ENCODE measurements around the gene RAET1G. TPM values are rescaled to one million over a fixed set of nuclear protein-coding genes. Genes with fewer than 3 reads are reported as not detected.

Gene RAET1G
- total RNA-seq, 2 experiments from 2014 or later = not detected

DNA sequence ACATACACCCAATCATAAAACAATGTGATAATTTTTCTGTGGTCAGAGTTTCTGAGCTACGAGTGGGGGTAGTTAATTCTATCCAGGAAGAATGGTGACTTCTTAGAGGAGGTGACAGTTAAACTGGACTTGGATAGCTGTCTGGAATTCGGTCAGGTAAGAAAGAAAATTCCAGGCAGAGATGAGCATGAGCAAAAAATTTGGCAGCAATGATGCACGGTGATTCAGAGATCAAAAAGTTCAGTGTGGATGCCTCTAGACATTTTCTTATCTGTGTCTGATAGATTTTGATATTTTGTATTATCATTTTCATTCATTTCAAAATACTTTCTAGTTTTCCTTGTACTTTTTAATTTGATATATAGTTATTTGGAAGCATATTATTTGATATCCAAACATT lies 37.0 kb downstream of the RAET1G start:
- no peak overlapping the region for H3K27ac Mint-ChIP-seq
- intact Hi-C loops (cut with micrococcal nuclease) = no loop called here

DNA sequence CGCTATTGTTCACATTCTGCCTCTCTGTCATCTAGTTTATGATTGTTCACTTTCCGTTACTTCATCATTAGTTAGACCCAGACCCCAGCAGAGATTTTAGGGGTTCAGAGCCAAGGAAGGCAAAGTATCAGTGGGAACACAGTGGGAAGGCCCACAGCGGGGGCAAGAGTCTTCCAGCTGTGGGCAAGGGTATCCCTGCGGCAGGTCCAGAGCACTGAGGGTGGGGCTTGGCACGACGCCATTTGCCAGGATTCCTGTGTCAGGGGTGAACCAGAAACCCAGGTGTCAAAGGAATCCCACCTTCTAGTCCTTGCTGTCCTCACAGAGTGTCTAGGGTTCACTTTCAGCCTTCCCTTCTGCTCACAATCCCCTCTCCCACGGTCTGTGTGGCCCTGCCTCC lies 38.3 kb downstream of the RAET1G start:
- Mint-ChIP-seq H3K9me3 (no peaks in the 10 kb centered on the region), H3K27me3 (peaks cover 5% of the 10 kb centered on the region), H3K27ac (no peak overlapping the region), H3K4me3 (no peak overlapping the region), H3K4me1 (ENCODE audit: low read depth) (no peaks in the 10 kb centered on the region), H3K36me3 (ENCODE audit: low read depth) (no peaks in the 10 kb centered on the region)
- ChIA-PET POLR2A (no interaction called here), CTCF (interaction anchor here (1.6 kb wide), 1 partner anchor 19 kb away, joined by 3 read pairs; no protein-coding TSS in a partner anchor)
- TF ChIP-seq, protein P1, sequence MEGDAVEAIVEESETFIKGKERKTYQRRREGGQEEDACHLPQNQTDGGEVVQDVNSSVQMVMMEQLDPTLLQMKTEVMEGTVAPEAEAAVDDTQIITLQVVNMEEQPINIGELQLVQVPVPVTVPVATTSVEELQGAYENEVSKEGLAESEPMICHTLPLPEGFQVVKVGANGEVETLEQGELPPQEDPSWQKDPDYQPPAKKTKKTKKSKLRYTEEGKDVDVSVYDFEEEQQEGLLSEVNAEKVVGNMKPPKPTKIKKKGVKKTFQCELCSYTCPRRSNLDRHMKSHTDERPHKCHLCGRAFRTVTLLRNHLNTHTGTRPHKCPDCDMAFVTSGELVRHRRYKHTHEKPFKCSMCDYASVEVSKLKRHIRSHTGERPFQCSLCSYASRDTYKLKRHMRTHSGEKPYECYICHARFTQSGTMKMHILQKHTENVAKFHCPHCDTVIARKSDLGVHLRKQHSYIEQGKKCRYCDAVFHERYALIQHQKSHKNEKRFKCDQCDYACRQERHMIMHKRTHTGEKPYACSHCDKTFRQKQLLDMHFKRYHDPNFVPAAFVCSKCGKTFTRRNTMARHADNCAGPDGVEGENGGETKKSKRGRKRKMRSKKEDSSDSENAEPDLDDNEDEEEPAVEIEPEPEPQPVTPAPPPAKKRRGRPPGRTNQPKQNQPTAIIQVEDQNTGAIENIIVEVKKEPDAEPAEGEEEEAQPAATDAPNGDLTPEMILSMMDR (IDR thresholded peaks at IDR 0.05) = no peak
- no peak for ATAC-seq
- intact Hi-C loops (cut with micrococcal nuclease) = no loop called here
- no peak for DNase-seq

More for the DNA sequence above, 37.0 kb downstream of the RAET1G start:
- Mint-ChIP-seq H3K36me3 (ENCODE audit: low read depth) (no peaks in the 10 kb centered on the region), H3K27me3 (peaks cover 4% of the 10 kb centered on the region), H3K9me3 (no peaks in the 10 kb centered on the region), H3K4me1 (ENCODE audit: low read depth) (no peaks in the 10 kb centered on the region), H3K4me3 (no peak overlapping the region)
- ChIA-PET CTCF (interaction anchor here (1.0 to 1.6 kb wide), 2 partner anchors 9 to 20 kb away, joined by 3 to 4 read pairs; no protein-coding TSS in a partner anchor), POLR2A (no interaction called here)
- ATAC-seq = no peak
- TF ChIP-seq, protein P1 (IDR thresholded peaks at IDR 0.05) = no peak
- DNase-seq = no peak

DNA sequence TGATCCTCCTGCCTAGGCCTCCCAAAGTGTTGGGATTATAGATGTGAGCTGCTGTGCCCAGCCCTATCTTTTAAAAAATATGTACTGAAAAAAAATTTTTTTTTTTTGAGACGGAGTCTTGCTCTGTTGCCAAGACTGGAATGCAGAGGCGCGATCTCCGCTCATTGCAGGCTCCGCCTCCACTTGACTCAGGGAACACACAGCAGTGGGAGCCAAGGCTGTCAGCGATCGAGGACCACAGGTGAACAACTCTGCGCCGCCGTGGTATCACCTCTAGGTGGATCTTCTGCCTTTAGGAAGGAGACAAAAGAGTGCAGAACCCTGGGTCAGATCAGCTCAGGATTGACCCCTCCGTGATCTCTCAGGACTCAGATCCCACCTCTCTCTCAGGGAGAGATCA lies 38.7 kb downstream of the RAET1G start:
- TF ChIP-seq, protein P1 (IDR thresholded peaks at IDR 0.05) = no peak
- POLR2A ChIA-PET = no interaction called here
- ATAC-seq (no peak), DNase-seq (no peak)
- no peak overlapping the region for H3K4me3 Mint-ChIP-seq
- intact Hi-C loops (cut with micrococcal nuclease) = no loop called here
- H3K9me3 Mint-ChIP-seq = no peaks in the 10 kb centered on the region
- no peaks in the 10 kb centered on the region for H3K4me1 Mint-ChIP-seq (ENCODE audit: low read depth)
- CTCF ChIA-PET = no interaction called here
- peaks cover 6% of the 10 kb centered on the region for H3K27me3 Mint-ChIP-seq
- no peaks in the 10 kb centered on the region for H3K36me3 Mint-ChIP-seq (ENCODE audit: low read depth)
- H3K27ac Mint-ChIP-seq = no peak overlapping the region

DNA sequence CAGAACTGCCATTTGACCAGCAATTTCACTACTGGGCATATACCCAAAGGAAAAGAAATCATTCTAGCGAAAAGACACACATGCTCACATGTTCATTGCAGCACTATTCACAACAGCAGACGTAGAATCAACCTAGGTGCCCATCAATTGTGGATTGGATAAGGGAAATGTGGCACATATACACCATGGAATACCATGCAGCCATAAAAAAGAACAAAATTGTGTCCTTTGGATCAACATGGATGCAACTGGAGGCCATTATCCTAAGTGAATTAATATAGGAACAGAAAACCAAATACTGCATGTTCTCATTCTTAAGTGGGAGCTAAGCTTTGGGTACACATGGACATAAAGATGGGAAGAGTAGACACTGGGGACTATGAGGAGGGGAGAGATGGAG lies 41.1 kb downstream of the RAET1G start:
- intact Hi-C loops (cut with micrococcal nuclease) = no loop called here
- Mint-ChIP-seq H3K4me1 (ENCODE audit: low read depth) (no peaks in the 10 kb centered on the region), H3K27me3 (peaks cover 20% of the 10 kb centered on the region), H3K36me3 (ENCODE audit: low read depth) (no peaks in the 10 kb centered on the region), H3K4me3 (no peak overlapping the region), H3K27ac (no peak overlapping the region), H3K9me3 (no peaks in the 10 kb centered on the region)
- ChIA-PET CTCF (no interaction called here), POLR2A (no interaction called here)
- ATAC-seq = no peak
- DNase-seq = no peak
- TF ChIP-seq, protein P1 (IDR thresholded peaks at IDR 0.05) = no peak

DNA sequence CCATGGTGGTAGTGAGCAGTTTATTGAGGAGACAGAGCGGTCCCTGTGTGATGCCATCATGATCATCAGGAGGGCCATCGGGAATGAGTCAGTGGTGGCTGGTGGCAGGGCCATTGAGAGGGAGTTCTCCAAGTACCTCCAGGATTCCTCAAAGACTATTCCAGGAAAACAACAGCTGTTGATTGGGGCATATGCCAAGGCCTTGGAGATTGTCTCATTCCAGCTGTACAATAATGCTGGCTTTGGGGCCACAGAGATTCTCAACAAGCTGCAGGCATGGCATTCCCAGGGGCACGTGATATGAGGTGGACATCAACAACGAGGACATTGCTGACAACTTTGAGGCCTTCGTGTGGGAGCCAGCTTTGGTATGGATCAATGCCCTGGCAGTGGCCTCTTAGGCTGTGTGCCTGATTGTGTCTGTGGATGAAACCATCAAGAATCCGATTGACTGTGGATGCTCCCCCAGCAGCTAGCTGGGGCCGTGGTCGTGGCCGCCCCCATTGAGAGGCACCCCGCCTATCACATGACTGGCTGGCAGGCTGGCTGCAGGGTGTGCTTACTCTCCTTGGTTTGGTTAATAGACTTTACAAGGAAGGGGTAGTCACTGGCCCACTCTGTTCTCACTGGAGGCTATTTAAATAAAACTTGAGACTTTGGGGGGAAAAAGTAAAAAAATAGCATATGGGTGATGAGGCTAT lies 41.7 kb downstream of the RAET1G start:
- H3K36me3 Mint-ChIP-seq (ENCODE audit: low read depth) = no peaks in the 10 kb centered on the region
- H3K27ac Mint-ChIP-seq = no peak overlapping the region
- ATAC-seq (no peak), DNase-seq (no peak)
- no peak overlapping the region for H3K4me3 Mint-ChIP-seq
- CTCF ChIA-PET = no interaction called here
- peaks cover 24% of the 10 kb centered on the region for H3K27me3 Mint-ChIP-seq
- POLR2A ChIA-PET = no interaction called here
- H3K4me1 Mint-ChIP-seq (ENCODE audit: low read depth) = no peaks in the 10 kb centered on the region
- intact Hi-C loops (cut with micrococcal nuclease) = no loop called here
- H3K9me3 Mint-ChIP-seq = no peaks in the 10 kb centered on the region
- TF ChIP-seq, protein P1 (IDR thresholded peaks at IDR 0.05) = no peak
